Tibial nerve (tissue), 4 donors: ENCODE data around the gene ARSG. TPM values are rescaled to one million over a fixed set of nuclear protein-coding genes. Genes with fewer than 3 reads are reported as not detected.
A peak's percentile ranks its signal among the peaks of the same experiment; 100 is the strongest.

Experiments used
- DNase-seq, 2 donors: peaks; one replicate each; pipeline ENCODE4 v3.0.0-alpha.2; 2019; ENCODE audit warnings: low spot score in 2 of 2
- H3K27ac ChIP-seq, 4 donors: fragments of 200-600 bp; sonication (generic) in 3 of 4; one replicate each; pipeline ENCODE4 v1.5.1; 2017 to 2019; ENCODE audit warnings: mild to moderate bottlenecking in 1 of 4
- H3K27me3 ChIP-seq, 2 donors: fragments of 200-600 bp; sonication (generic) in 1 of 2; one replicate each; pipeline versions ENCODE4 v1.5.1 to v1.6.0; 2017 to 2019
- H3K36me3 ChIP-seq, 3 donors: fragments of 200-600 bp; sonication (generic); one replicate each; pipeline ENCODE4 v1.5.1; 2018 to 2019
- H3K4me1 ChIP-seq, 4 donors: fragments of 200-600 bp; sonication (generic) in 3 of 4; one replicate each; pipeline ENCODE4 v1.5.1; 2017 to 2019
- H3K4me3 ChIP-seq, 4 donors: fragments of 200-600 bp; sonication (generic) in 3 of 4; one replicate each; pipeline ENCODE4 v1.5.1; 2017 to 2019; ENCODE audit warnings: mild to moderate bottlenecking in 1 of 4, moderate library complexity in 1 of 4
- H3K9me3 ChIP-seq, 4 donors: fragments of 200-600 bp; sonication (generic) in 3 of 4; one replicate each; pipeline ENCODE4 v1.5.1; 2017 to 2019
- CTCF ChIP-seq, 5 experiments: fragments of 200-600 bp in 3 of 5; fragments of 450-650 bp in 2 of 5; sonication (generic) in 3 of 5; IDR thresholded peaks; one replicate each; pipeline ENCODE4 v1.5.1; 2016 to 2019; ENCODE audit warnings: antibody characterized with exemption in 5 of 5, mild to moderate bottlenecking in 3 of 5, moderate library complexity in 2 of 5
- EP300 ChIP-seq, 2 donors: sonication (generic); formaldehyde crosslinking; IDR thresholded peaks; one replicate each; pipeline ENCODE4 v1.6.1; 2017; ENCODE audit warnings: antibody characterized with exemption in 2 of 2, mild to moderate bottlenecking in 1 of 2
- POLR2A ChIP-seq, 2 donors: fragments of 450-650 bp; IDR thresholded peaks; one replicate each; pipeline ENCODE4 v1.6.1; 2017; ENCODE audit warnings: antibody characterized with exemption in 2 of 2, mild to moderate bottlenecking in 2 of 2, moderate library complexity in 2 of 2
- WGBS, 2 donors: methylation state at CpG; one replicate each; pipeline ENCODE4 v1.1.5; 2018; 5-methylcytosine and 5-hydroxymethylcytosine counted together
- total RNA-seq, 4 donors: library from RNA; depleted of rRNA; stranded (reverse); fragments of >200 nt; gene quantifications; one replicate each; pipeline ENCODE4 v1.1.0, GENCODE V29; 2016

The ARSG gene
- total RNA-seq, 4 donors from 2014 or later = 2.1 to 11.4 (median 4.1) TPM

DNA sequence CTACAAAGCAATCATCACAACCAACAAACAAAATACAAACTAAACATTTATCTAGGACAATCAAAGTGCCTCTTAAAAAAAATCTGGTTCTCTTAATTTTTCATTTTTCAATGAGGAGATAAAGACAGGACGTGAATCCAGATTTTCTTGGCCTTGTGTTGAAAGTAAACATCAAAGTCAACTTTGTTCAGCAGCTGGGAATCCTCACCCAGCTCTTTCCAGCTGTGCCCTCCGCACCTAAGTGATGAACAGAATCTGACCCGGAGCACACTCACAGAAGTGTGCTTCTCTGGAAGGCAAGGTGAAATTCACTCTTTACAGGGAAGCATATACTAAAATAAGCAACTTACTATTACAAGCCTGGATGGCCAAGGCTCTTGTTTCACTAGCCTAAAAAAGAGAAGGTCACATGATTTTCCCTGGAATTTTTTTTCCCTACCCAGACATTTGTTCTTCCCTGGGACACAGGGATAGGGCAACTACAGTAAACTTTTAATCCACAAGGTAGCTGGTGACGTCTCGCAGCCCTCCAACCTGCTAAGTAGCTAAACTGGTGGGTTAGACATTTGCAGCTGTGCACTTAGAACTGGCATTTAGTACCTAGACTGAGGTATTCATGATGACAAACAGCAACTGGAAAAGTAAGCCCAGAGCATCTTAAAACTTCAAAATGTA is 162.8 kb downstream of the ARSG start:
- Histone ChIP-seq H3K27me3 (no peaks in the 10 kb centered on the region), H3K27ac (peak overlapping the region; percentile 40 to 99 (median 98)), H3K4me1 (peaks cover 0 to 60% (median 34%) of the 10 kb centered on the region in 4 donors), H3K36me3 (peaks cover 0 to 33% (median 13%) of the 10 kb centered on the region in 3 donors), H3K9me3 (no peaks in the 10 kb centered on the region), H3K4me3 (no peak overlapping the region)
- 77% methylated on average over 5 of the region's 5 CpGs for WGBS, 2 donors
- no peak for TF ChIP-seq CTCF (IDR thresholded peaks at IDR 0.05)
- TF ChIP-seq POLR2A (IDR thresholded peaks at IDR 0.05) = no peak
- no peak for TF ChIP-seq EP300 (IDR thresholded peaks at IDR 0.05)
- no peak for DNase-seq

DNA sequence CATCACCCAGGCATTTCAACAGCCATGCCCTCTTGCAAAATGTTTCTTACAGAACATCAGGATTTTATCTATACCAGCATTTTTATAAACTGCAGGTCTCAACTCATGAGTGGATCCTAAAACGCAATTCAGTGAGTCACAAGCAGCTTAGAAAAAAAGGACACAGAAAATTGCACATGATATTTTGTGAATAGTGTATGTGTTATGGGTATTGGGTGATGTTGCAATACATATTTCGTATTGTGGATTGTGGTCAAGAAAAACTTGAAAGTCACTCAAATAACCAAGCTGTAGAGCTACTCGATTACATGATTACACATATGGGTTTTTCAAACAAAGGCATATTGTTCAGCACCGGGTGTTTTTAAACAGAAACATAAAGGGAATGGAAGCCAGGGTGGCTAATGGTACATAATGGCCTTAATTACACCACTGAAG is 164.6 kb downstream of the ARSG start:
- no peak for DNase-seq
- Histone ChIP-seq H3K4me1 (peaks cover 0 to 60% (median 34%) of the 10 kb centered on the region in 4 donors), H3K27me3 (no peaks in the 10 kb centered on the region), H3K4me3 (peak overlapping the region; percentile 68 to 94 (median 85)), H3K9me3 (no peaks in the 10 kb centered on the region), H3K36me3 (peaks cover 0 to 15% (median 0%) of the 10 kb centered on the region in 3 donors), H3K27ac (peak overlapping the region; percentile 97 to 99 (median 98))
- 12% methylated on average over 4 of the region's 4 CpGs for WGBS, 2 donors
- TF ChIP-seq CTCF (IDR thresholded peaks at IDR 0.05) (peak in 1 of 5 experiments; percentile 7), POLR2A (IDR thresholded peaks at IDR 0.05) (no peak), EP300 (IDR thresholded peaks at IDR 0.05) (peak; percentile 77 to 85)

DNA sequence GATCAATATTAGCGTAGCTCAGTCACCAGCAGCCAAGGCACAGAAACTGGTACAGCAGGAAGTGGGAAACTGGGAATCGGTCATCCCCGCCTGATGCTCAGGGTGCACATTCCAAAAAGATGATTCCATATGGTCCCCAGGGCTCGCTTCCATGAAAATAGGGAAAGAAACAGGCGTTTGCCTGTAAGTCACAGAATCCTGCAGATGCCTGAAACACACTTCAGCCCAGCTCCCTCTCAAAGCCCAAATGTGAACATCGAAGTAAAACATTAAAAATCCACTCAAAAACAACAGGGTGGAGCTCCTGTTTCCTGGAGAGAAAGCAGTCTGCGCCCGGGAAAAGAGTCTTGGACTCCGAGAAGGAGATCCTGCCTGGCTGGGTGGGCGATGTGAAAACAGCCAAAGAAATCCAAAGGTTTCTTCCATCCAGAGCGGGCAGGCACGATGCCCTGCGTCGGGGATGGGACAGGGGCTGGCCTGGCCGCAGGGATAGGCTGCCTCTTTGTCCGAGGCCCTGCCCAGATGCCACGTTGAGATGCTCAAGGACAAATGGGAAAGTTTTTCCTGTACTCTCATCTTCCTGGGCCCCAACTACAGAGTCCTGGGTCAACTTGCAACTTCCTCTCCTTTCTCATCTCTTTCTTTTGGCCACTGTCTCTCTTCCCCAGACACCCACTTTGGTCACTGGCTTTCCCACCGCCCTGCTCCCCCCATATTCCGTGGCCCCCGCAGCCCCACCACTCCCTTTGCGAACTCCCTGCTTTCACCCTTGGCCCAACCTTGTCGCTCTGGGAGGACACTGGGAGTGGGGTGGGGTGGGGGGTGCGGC is 165.3 kb downstream of the ARSG start:
- Histone ChIP-seq H3K36me3 (peaks cover 0 to 11% (median 0%) of the 10 kb centered on the region in 3 donors), H3K27ac (peak overlapping the region; percentile 97 to 99 (median 98)), H3K9me3 (no peaks in the 10 kb centered on the region), H3K27me3 (no peaks in the 10 kb centered on the region), H3K4me1 (peaks cover 0 to 57% (median 32%) of the 10 kb centered on the region in 4 donors), H3K4me3 (peak overlapping the region; percentile 68 to 94 (median 85))
- TF ChIP-seq CTCF (IDR thresholded peaks at IDR 0.05) = peak in 1 of 5 experiments; percentile 3
- TF ChIP-seq POLR2A (IDR thresholded peaks at IDR 0.05) = peak; percentile 26 to 39
- peak in 1 of 2 donors; percentile 64 for TF ChIP-seq EP300 (IDR thresholded peaks at IDR 0.05)
- DNase-seq = peak; percentile 80 to 82
- WGBS, 2 donors = 4 to 8% methylated on average over 23 of the region's 23 CpGs

- peak in 1 of 2 donors; percentile 26 for DNase-seq
These were observed 165.9 kb downstream of the ARSG start, which contains the start of gene WIPI1 for GRCh38 chr17:68457168-68457538. Gene WIPI1, minus strand, starts transcription at chr17:68457496. Its CDS starts 75 bp downstream, at chr17:68457421.

More at GRCh38 chr17:68457168-68457538, 165.9 kb downstream of the ARSG start, which contains the start of gene WIPI1:
- peak within 1 kb of the TSS; percentile 97 to 99 (median 98) for H3K27ac ChIP-seq
- no peaks in the 10 kb centered on the region for H3K9me3 ChIP-seq
- peaks cover 0 to 51% (median 30%) of the 10 kb centered on the region in 4 donors for H3K4me1 ChIP-seq
- H3K27me3 ChIP-seq = no peaks in the 10 kb centered on the region
- peak in 1 of 2 donors; percentile 76 for TF ChIP-seq POLR2A (IDR thresholded peaks at IDR 0.05)
- peak in 1 of 5 experiments; percentile 5 for TF ChIP-seq CTCF (IDR thresholded peaks at IDR 0.05)
- TF ChIP-seq EP300 (IDR thresholded peaks at IDR 0.05) = no peak
- WGBS, 2 donors = 0% methylated on average over 7 to 13 of the region's 39 CpGs
- peaks cover 0 to 5% (median 0%) of the 10 kb centered on the region in 3 donors for H3K36me3 ChIP-seq
- H3K4me3 ChIP-seq = peak within 1 kb of the TSS; percentile 68 to 94 (median 85)
